GM21381 (cell line): ENCODE measurements around the gene CRAMP1.
"Not testable (repeated sequence)": the region's sequence is repeated elsewhere in the genome, so short reads cannot be mapped to it uniquely, and the experiment has no call there.

Experiments
- ATAC-seq: cut with Tn5 transposase; IDR thresholded peaks from one replicate; pipeline ENCODE4 v1.9.1; 2021; ENCODE audit warnings: mild to moderate bottlenecking, moderate library complexity; ENCODE audit not compliant: unreplicated experiment

CRAMP1 gene

DNA sequence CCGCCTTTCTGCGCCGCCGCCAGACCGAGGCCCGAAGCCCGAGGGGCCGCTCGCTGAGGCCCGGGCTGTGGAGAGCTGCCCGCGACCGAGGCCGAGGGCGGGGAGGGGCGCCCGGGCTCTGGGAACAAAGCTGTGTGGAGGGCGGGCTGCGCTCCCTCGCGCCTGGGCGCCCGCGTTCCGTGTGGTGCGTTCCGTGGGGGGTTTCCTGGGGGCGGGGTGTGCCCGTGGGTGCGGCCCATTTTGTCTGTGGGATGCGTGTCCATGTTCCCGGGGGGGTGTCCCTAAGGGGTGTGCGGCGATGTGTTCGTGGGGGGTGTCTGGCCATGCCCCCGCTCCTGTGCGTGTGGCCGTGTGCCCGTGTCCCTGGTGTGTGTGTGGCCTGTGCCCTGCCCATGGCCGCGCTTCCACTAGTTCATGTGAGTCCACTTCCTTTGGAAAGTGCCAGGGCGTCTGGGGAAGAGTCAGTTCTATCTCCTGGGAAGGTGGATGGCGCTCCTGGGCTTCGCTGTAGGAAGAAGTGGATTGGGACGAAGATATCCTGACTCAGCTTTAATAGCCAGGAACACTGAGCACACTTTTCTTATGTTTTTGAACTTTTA lies 66.4 kb downstream of the CRAMP1 start:
- peak; percentile 23 for ATAC-seq

DNA sequence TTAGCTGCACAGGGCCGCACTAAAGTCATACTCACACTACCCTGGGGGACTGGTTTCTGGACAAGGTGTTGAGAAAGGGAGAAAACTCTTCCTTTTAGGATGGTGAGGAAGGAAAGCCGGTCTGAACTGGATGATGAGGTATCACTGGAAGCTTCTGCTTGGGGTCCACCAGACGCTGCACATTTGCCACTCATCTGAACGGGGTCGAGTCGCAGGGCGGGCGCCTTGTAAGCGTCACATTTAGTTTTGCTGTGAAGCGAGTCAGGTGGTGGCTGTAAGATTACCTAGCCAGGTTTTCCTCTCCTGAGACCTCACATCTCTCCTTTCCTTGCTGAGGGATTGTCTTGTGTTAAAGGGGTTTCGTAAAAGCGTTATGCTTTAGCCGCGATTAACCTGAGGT lies 68.2 kb downstream of the CRAMP1 start:
- ATAC-seq, result no peak

DNA sequence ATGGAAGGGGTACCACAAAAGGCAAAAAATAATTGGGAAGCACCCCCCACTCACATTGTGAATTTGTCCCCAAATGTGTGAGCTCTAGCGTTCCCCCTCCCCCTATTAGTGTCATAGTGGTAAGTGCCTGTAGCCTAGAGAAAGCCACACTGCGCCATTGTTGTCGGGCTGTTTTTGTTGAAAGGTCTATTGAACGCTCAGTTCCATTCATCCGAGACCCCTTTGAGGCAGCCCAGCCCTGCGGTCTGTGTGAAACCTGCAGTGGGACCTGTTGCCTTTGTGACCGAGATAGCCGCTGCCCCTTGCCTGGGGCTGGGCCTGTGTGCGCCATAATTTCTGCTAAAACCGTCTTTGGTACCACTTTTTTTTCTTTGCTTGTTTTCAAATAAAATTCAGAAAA lies 68.9 kb downstream of the CRAMP1 start:
- ATAC-seq, result no peak

DNA sequence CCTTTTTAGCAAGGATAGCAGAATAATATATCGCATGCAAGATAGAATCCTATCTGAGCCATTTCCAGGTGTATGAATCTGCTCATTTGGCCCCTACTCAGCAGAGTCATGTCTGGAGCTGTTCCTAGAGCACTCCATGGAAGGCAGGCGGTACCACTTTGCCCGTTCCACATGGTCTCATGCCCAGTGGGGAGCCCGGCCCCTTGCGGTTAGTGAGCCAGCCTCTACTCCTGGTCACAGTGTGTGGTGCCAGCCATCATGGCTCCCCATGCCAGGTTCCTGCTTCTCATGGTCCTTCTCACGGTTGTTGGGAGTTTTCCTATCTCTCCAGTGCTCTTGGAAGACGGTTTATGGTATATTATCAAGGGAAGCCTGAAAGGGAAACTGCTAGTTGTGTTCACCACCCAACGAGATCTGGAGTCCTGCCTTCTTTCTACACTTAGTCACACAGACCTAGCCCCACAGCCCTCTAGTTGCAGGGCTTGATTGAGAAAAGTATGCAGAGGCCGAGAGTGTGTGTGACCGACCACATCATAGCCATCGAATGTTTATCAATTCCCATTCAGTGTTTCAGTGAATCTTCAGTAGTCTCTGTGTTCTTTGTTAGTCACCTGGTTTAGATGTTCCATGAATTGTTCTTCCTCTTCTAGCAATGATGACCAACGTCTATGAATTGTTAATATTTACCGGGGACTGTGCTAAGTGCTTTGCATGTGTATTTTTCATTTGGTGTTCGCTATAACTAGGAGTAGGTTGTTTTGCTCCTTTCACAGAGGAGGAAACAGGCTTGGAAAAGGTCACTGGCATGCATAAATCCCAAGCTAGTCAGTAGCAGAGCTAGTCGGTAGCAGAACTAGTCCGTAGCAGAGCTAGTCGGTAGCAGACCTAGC lies 75.5 kb downstream of the CRAMP1 start:
- ATAC-seq, result no peak

DNA sequence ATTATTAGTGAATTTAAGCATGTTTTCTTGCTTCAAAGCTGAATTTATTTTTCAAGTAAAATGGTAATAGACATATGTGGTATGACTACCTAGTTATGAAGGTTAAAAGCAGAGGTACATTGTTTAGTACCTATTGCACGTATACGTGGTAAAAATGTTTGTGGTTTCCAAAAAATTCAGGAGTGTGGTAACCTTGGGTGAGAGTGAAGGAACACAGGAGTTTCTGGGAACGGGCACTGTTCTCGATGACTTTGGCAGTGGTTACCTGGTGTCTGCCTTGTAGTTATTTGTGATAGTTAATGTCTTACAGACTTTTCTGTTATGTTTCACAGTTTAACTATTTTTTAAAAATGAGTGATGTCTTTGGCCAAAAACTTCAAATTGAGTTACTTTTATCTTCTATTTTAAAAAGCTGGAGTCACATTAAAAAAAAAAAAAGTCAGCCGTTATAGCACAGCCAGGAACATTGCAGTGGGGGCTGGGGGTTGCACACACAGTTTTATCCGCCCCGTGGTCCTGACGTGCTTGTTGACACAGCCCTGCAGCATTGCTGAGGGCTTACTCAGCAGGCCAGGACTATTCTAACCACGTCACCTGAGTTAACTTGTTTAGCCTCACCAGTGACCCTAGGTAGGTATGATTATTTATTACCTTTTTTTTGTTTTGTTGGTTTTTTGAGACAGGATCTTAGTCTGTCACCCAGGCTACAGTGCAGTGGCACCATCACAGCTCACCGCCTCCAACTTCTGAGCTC lies 76.8 kb downstream of the CRAMP1 start:
- ATAC-seq, result no peak

DNA sequence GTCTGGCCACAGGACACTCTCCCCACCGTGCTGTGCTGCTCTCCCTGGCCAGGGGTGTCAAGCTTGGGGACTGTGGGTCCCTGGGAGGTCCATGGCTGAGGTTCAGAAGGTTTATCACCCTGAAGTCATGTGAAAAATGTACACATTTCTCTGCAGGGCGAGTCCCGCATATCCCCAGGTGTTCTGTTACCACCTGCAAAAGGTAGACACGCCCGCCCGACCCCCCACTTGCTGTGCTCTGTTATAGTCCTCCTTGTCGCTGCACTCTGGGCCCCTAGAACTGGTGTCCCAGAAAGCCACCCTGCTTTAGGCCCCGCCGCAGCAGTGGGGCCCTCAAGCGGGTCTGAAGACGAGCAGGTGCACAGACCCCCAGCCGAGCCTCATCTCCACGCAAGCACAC lies 77.7 kb downstream of the CRAMP1 start:
- ATAC-seq, result no peak

DNA sequence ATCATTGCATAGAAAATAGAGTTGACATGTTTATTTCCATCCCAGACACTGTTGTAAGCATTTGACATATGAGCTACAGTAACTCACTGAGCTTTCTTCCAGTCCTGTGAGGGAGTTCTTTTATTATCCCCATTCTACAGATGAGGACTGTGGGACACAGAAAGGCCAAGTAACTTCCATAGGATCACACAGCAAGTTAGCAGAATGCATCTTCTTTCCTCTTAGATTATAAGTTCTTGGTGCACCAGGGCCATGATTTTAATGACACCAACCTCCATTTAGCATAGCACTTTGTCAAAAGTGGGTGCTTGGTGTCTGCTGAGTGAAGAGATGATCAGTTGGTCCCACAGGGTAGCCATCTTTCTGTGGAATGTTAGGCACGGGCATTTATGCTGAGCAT lies 78.7 kb downstream of the CRAMP1 start:
- ATAC-seq, result no peak

DNA sequence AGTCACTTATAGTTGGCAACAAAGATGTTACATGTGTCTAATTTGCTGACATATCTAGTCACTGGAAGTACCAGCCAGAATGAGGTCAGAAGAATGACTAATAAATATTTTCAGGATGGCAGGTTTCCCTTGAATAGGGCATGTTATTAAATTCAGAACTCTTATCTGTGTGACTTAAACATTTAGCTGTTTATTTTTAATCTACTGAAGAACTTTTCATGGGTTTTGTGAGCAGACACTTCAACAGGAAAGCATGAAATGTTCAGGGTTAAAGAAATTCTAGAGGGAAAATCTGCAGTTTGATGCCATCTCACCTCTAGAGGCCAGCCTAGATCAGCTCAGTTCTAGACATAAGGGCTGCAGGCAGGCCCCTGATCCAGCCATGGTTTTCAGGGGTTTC lies 79.1 kb downstream of the CRAMP1 start:
- ATAC-seq, result no peak

DNA sequence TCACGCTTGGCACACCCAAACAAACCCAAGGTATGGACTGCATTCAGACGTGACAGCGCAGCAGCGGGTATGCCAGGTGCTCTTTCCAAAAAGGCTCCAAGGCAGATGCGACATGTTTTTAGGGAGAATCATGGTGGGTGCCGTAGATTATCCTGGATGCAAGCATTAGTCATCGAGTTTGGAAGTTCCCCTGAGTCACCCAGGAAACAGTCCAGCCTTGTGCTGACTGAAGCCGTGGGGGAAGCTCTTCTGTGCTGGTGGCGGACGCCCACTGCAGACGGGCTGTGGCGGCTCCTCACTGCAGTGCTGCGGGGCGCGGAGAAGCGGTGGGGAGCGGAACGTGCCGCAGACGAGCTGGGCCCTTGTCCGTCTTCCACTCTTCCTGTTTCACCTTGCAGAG lies 79.8 kb downstream of the CRAMP1 start:
- ATAC-seq, result no peak

DNA sequence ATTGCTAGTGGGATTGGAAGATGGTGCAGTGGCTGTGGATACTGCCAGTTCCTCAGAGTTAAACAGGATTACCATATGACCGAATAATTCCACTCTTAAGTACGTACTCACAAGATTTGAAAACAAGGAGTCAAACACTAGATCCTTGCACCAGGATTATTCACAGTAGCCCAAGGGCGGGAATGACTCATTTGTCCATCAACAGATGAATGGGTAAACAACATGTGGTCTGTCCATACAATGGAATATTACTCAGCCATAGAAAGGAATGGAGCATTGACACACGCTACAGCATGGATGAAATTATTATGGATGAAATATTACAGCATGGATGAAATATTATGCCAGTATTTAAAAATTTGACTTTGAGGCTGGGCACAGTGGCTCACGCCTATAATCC lies 84.7 kb downstream of the CRAMP1 start:
- no peak for ATAC-seq

DNA sequence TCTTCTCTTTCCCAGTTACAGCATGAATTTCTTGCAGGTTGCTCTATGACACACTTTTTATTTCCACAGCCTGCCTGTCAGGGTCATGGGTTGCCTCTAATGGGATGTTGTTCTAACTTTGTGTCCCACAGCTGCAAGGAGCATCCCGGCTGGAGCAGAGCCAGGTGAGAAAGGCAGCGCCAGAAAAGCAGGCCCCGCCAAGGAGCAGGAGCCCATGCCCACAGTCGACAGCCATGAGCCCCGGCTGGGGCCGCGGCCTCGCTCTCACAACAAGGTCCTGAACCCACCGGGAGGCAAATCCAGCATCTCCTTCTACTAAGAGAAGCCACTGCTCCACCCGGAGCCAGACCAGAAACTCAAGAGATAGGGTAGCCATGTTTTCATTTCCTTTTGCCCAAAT lies 86.5 kb downstream of the CRAMP1 start:
- ATAC-seq, result no peak

DNA sequence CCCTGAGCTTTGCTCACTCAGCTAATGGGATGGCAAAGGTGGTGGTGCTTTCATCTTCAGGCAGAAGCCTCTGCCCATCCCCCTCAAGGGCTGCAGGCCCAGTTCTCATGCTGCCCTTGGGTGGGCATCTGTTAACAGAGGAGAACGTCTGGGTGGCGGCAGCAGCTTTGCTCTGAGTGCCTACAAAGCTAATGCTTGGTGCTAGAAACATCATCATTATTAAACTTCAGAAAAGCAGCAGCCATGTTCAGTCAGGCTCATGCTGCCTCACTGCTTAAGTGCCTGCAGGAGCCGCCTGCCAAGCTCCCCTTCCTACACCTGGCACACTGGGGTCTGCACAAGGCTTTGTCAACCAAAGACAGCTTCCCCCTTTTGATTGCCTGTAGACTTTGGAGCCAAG lies 88.1 kb downstream of the CRAMP1 start:
- no peak for ATAC-seq

DNA sequence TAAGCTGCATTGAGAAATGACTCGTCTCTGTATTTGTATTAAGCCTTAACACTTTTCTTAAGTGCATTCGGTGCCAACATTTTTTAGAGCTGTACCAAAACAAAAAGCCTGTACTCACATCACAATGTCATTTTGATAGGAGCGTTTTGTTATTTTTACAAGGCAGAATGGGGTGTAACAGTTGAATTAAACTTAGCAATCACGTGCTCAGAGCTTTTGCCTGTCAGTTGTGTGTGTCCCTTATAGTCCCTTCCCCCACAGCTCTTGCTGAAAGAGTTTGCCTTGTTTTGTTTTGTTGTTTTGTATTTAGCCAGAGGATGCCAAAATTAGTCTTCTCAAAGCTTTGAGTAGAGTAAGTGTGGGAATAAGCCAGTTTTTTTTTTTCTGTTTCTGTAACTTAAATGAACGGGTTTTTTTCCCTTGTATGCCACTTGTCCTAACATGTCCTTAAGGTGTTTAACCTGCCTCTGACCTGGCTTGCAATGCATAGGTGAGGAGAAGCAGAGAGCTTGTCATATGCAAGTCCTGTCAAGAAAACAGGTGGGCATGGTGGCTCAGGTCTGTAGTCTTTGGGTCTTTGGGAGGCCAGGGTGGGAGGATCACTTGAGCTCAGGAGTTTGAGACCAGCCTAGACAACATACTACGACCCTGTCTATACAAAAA lies 89.2 kb downstream of the CRAMP1 start:
- ATAC-seq, result no peak

DNA sequence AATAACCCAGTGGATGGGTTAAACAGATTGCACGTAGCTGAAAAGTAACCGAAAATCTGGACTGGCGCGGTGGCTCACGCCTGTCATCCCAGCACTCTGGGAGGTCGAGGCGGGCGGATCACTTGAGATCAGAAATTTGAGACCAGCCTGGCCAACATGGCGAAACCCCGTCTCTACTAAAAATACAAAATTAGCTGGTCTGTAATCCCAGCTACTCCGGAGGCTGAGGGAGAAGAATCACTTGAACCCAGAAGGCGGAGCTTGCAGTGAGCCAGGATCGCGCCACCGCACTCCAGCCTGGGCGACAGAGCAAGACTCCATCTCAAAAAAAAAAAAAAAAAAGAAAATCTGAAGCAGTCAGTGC lies 93.1 kb downstream of the CRAMP1 start:
- ATAC-seq, result not testable (repeated sequence)

DNA sequence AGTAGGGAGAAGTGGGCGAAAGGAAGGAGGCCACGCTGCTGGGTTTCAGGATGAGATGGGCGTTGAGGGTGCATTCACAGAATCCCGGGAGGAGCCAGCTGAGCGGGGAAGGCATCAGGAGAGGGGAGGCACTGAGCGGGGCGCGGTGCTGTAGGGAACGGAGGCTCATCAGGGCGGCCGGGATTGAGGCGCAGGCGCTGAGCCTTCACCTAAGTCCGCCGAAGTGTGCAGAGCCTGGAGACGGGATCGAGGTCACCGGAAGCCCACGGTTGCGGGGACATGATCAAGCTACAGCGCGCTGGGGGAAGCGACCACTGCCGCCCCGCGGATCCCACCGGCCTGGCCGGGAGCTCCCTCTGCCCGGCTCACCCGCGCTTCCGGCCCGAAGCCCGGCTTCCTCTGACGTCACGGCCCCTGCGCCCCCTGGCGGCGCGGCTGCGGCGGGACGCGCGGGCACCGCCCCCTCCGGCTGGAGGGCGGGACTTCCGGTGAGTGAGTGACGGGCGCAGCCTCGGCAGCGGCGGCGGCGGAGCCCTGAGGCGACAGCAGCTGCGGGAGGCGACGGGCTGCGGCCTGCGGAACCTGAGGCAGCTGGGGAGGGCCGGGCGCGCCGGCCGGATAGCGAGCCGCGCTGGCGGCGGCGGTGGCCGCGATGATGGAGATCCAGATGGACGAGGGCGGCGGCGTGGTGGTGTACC lies 93.7 kb downstream of the CRAMP1 start, which contains the start of gene MAPK8IP3:
MAPK8IP3 (plus strand) TSS at position 508 of the 698 bp plus-strand sequence; CDS start at position 653, 145 bp downstream.
- peak; percentile 86 for ATAC-seq

DNA sequence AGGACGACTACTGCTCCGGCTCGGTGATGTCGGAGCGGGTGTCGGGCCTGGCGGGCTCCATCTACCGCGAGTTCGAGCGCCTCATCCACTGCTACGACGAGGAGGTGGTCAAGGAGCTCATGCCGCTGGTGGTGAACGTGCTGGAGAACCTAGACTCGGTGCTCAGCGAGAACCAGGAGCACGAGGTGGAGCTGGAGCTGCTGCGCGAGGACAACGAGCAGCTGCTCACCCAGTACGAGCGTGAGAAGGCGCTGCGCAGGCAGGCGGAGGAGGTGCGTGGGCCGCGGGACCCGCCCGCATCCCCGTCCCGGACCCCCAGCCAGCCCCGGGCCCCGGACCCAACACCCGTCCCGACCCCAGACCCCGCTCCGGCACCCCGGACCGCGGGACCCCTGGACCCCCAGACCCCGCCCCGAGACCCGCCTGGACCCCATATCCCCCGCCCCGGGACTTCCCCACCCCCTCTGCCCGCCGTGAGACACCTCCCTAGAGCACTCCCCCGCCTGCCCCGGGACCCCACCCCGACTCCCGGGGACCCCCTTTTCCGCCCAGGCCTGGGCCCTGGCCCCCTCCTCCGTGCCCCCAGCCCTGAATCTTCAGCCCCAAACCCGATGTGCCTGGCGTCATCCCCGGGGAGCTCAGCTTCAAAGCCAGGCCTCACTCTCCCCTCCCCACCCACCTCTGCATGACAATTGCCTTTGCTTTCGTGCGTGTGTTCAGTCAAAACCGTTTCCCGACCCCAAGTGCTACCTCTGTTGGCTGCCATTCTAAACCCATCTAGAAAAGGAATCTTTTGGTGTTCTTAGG lies 94.4 kb downstream of the CRAMP1 start:
- ATAC-seq, result no peak

DNA sequence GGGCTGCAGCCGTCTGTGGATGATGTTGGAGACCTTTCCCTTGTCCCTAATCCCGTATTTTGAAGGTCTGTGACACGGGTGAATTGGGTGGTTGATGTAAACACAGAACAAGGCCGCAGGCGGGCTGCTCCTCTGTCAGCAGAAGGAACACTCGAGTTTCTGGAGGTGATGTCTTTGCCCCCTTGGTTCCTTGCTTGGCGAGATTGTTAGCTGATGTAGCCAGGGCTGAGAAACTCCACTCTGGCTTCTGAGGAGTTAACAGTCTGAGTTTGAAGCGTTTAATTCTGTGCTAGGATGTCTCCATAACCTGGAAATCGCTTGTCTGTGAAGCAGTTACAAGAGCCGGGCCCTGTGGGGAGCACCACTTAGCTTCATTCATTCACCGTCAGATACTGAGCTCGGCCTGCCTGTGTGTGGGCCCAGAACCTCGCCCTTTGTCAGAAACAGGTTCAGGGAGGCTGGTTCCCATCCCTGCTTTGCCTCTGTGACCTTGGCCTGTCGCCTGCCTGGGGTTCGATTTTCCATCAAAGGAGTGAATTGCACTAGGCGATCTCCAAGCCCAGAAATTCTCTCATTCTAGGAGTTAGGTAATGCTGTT lies 95.1 kb downstream of the CRAMP1 start:
- ATAC-seq, result no peak

DNA sequence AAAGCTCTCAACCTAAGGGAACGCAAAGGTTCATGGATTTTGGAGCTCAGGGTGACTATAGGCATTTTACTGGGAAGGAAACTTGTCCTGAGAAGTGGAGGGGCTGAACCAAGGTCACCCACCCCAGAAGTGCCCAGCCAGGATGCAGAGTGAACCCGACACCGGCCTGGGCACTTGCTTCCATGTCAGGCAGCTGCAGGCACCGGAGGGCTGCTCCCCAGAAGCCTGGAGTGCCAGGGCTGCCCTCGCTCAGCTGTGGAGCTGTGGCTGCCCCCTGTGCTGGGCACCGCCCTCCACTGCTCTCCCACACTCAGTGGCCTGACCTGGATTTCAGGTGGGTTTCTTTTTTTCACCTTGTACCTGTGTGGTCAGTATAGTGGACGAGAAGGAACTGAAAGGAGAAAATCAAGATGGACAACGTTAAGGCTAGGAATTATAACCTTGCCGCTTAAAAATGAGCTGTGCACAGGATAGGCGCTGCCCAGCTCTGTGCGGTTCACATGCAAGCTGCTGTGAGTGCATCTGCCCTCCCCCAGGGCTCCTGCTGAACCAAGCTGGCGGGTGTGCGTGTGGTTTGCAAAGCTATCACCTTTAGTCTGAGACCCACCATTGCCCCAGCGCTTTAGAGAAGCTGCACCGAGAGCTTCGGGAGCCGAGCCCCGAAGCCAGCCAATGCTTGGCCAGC lies 96.1 kb downstream of the CRAMP1 start:
- ATAC-seq, result no peak

DNA sequence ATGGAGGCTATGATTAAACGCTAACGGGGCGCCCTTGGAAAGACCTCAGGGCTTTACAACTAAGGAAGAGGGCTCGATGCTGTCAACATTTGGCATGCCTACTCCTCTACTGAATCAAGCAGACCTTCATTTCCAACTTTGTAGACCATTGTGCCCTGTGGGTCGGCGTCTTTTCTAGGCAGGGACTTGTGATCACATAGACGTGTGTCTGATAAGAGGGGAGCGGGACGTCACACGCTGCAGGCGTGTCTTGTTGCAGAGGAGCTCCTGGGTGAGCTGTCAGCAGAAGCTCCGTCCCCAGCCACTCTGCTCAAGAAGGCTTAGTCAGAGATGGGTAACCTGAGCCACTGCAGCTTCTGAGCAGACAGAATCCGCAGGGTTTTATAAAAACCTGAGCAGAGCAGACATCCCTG lies 96.6 kb downstream of the CRAMP1 start:
- no peak for ATAC-seq
